ENCODE data around the gene DHX35. TPM values are rescaled to one million over a fixed set of nuclear protein-coding genes. Genes with fewer than 3 reads are reported as not detected.
A peak's percentile ranks its signal among the peaks of the same experiment; 100 is the strongest.

Gene DHX35
- total and polyA plus RNA-seq, 9 donors, result 7.6 to 10.1 (median 9.2) TPM

DNA sequence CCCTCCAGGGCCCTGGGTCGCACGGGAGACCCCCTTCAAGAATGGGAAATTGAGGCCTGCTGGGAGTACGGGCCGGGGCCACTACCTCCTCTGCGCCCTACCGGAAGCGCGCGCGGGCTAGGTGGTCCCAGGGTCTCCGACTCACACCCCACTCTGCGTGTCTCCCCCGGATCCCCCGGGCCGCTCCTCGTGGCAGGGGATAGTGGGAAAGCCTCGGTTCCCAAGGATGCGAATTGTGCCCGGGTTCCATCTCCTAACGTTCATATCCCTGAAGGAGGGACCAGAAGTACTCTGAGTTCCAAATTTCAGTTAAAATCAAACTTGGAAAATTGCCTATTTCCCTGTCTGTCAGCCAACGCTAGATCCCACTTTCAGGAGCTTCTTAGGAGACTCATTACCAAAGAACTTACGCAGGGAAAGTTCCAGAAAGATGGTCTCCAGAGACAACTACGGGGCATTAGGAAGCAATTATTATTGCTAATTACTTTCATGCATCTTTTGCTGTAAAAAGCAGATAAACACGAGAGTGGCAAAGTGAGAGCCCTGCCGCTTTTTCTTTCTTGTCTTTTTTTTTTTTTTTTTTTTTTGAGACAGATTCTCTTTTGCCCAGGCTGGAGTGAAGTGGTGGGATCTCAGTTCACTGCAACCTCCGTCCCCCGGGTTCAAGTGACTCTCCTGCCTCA is 35.1 kb upstream of the DHX35 start:
- H3K27ac ChIP-seq (ENCODE audit: low read length), result no peak overlapping the region
- peaks cover 19% of the 10 kb centered on the region for H3K4me1 ChIP-seq (ENCODE audit: control insufficient read depth, insufficient read depth, low read length)
- peaks cover 7% of the 10 kb centered on the region for H3K36me3 ChIP-seq (ENCODE audit: control insufficient read depth, insufficient read depth, low read length)
- H3K27me3 ChIP-seq (ENCODE audit: control insufficient read depth, insufficient read depth, low read length), result no peaks in the 10 kb centered on the region
- H3K9me3 ChIP-seq (replicated peaks; ENCODE audit: control insufficient read depth, low read depth, low read length), result no peaks in the 10 kb centered on the region
- peak; percentile 33 for DNase-seq
- H3K4me3 ChIP-seq (ENCODE audit: low read length), result peak overlapping the region; percentile 61
- WGBS (ENCODE audit: insufficient coverage), result 0% methylated on average over 18 of the region's 27 CpGs

DNA sequence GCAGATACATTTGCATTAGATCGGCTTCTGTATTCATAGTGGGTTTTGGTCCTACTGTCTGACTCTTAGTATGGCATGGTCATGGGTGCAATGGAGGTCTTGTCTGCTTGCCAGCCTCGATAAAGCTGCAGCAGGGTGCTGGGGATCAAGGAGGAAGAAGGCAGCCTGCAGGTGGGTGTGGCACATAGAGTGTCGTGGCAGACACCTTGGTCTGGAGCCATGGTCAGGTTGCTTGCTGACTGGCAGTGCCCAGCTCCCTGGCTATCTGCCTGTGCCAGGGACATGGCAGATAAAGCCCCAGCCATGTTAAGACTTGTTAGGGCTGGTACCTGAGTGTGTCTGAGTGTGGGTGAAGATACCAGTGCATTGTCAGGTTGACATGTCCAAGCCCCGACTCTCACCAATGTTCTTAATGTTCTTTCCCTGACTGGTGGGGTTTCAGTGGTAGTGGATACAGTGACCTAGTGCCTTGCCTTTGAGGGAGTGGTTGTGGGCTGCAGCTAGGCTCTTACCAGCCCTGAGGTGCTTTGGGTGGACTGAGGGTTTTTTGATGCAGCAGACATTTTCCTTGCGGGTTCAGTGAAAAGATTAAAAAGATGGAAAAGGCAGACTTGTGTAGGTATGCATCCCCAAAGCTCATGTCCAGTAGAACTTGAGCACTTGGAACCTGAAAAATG is 34.1 kb upstream of the DHX35 start:
- peak overlapping the region; percentile 61 for H3K4me3 ChIP-seq (ENCODE audit: low read length)
- H3K27ac ChIP-seq (ENCODE audit: low read length), result no peak overlapping the region
- peak; percentile 7 for DNase-seq
- H3K9me3 ChIP-seq (replicated peaks; ENCODE audit: control insufficient read depth, low read depth, low read length), result no peaks in the 10 kb centered on the region
- peaks cover 7% of the 10 kb centered on the region for H3K36me3 ChIP-seq (ENCODE audit: control insufficient read depth, insufficient read depth, low read length)
- H3K27me3 ChIP-seq (ENCODE audit: control insufficient read depth, insufficient read depth, low read length), result no peaks in the 10 kb centered on the region
- peaks cover 19% of the 10 kb centered on the region for H3K4me1 ChIP-seq (ENCODE audit: control insufficient read depth, insufficient read depth, low read length)
- 63% methylated on average over 3 of the region's 5 CpGs for WGBS (ENCODE audit: insufficient coverage)

DNA sequence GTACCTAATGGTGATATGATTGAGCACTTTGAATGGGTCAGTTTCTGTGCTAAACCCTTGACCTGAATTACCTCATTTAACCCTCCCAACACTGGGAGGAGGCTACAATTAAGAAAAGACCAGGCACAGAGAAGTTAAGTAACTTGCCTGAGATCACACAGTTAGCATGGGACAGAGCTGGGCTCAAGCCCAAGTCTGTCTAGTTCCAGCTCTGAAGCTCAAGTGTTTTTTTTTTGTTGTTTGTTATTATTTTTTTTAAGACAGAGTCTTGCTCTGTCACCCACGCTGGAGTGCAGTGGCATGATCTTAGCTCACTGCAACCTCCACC is 31.9 kb upstream of the DHX35 start:
- DNase-seq, result no peak
- Histone ChIP-seq H3K9me3 (replicated peaks; ENCODE audit: control insufficient read depth, low read depth, low read length) (no peaks in the 10 kb centered on the region), H3K4me1 (ENCODE audit: control insufficient read depth, insufficient read depth, low read length) (peaks cover 19% of the 10 kb centered on the region), H3K27me3 (ENCODE audit: control insufficient read depth, insufficient read depth, low read length) (no peaks in the 10 kb centered on the region), H3K4me3 (ENCODE audit: low read length) (no peak overlapping the region), H3K27ac (ENCODE audit: low read length) (no peak overlapping the region), H3K36me3 (ENCODE audit: control insufficient read depth, insufficient read depth, low read length) (peaks cover 7% of the 10 kb centered on the region)
- no CpG with 5 or more reads among the region's 1 CpG for WGBS (ENCODE audit: insufficient coverage)

DNA sequence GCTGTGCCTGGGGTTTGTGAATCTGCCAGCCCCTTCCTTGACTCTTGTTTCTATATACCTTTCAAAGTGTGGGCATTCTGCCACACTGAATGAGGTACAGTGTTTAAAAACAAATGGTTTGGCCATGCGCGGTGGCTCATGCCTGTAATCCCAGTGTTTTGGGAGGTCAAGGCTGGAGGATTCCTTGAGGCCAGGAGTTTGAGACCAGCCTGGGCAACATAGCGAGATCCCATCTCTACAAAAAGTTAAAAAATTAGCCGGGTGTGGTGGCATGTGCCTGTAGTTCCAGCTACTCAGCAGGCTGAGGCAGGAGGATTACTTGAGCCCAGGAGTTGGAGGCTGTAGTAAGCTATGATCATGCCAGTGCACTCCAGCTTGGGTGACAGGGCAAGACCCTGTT is 30.2 kb upstream of the DHX35 start:
- no peak for DNase-seq
- peaks cover 7% of the 10 kb centered on the region for H3K36me3 ChIP-seq (ENCODE audit: control insufficient read depth, insufficient read depth, low read length)
- no peaks in the 10 kb centered on the region for H3K27me3 ChIP-seq (ENCODE audit: control insufficient read depth, insufficient read depth, low read length)
- no peaks in the 10 kb centered on the region for H3K9me3 ChIP-seq (replicated peaks; ENCODE audit: control insufficient read depth, low read depth, low read length)
- no peak overlapping the region for H3K4me3 ChIP-seq (ENCODE audit: low read length)
- WGBS (ENCODE audit: insufficient coverage), result 83% methylated on average over 2 of the region's 4 CpGs
- peaks cover 14% of the 10 kb centered on the region for H3K4me1 ChIP-seq (ENCODE audit: control insufficient read depth, insufficient read depth, low read length)
- no peak overlapping the region for H3K27ac ChIP-seq (ENCODE audit: low read length)

DNA sequence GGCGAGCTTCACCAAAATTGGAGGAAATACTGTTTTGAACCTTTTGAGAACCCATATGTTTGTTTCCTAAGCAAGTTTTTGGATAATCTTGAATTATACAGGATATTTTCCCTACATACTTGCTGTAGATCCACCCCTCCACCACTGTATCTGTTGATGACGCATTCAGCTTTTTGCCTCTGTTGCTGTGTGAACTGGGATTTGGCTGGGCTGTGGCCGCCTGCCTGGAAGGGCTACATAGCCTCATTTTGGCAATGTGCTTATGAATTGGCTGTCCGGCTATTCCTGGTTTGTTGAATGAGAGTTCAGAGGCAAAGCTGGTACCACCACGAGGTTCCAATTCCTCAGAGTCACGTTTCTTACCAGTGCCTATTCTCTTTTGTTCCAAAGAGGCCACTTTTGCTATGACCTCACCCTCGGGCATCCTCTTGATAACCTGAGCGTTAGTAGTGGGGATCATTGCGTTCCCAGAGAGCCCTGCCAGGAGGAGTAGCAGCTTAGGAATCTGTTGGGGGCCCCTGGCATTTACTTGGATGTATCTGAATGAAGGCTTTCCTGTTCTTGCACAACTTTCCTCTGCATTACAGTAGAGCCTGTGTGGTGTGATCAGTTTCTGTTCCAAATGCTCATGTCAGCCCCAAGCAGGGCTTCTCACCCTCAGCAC is 29.6 kb upstream of the DHX35 start:
- no peak overlapping the region for H3K27ac ChIP-seq (ENCODE audit: low read length)
- H3K36me3 ChIP-seq (ENCODE audit: control insufficient read depth, insufficient read depth, low read length), result peaks cover 7% of the 10 kb centered on the region
- peak; percentile 61 for DNase-seq
- H3K4me3 ChIP-seq (ENCODE audit: low read length), result no peak overlapping the region
- H3K27me3 ChIP-seq (ENCODE audit: control insufficient read depth, insufficient read depth, low read length), result no peaks in the 10 kb centered on the region
- no peaks in the 10 kb centered on the region for H3K9me3 ChIP-seq (replicated peaks; ENCODE audit: control insufficient read depth, low read depth, low read length)
- WGBS (ENCODE audit: insufficient coverage), result 50% methylated on average over 2 of the region's 9 CpGs
- H3K4me1 ChIP-seq (ENCODE audit: control insufficient read depth, insufficient read depth, low read length), result peaks cover 10% of the 10 kb centered on the region

DNA sequence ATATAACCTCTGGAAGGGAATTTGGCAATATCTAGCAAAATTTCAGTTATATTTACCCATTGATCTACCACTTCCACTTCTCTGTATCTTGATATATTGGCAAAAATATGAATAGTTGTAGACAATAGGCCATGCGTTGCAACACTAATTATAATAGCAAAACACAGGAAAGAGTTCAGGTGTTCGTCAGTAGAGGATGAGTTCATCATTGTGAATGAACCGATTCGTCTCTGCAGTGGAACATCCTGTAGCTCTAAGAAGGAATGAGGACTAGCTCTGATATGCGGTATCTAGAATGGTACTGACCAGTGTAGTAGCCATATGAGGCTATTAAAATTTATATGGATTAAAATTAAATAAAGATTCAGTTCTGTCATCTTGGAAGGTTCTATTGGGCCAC is 27.6 kb upstream of the DHX35 start:
- 95% methylated on average over 3 of the region's 5 CpGs for WGBS (ENCODE audit: insufficient coverage)
- H3K9me3 ChIP-seq (replicated peaks; ENCODE audit: control insufficient read depth, low read depth, low read length), result no peaks in the 10 kb centered on the region
- no peak overlapping the region for H3K4me3 ChIP-seq (ENCODE audit: low read length)
- H3K27me3 ChIP-seq (ENCODE audit: control insufficient read depth, insufficient read depth, low read length), result no peaks in the 10 kb centered on the region
- DNase-seq, result no peak
- H3K36me3 ChIP-seq (ENCODE audit: control insufficient read depth, insufficient read depth, low read length), result peaks cover 17% of the 10 kb centered on the region
- H3K4me1 ChIP-seq (ENCODE audit: control insufficient read depth, insufficient read depth, low read length), result no peaks in the 10 kb centered on the region
- H3K27ac ChIP-seq (ENCODE audit: low read length), result no peak overlapping the region

DNA sequence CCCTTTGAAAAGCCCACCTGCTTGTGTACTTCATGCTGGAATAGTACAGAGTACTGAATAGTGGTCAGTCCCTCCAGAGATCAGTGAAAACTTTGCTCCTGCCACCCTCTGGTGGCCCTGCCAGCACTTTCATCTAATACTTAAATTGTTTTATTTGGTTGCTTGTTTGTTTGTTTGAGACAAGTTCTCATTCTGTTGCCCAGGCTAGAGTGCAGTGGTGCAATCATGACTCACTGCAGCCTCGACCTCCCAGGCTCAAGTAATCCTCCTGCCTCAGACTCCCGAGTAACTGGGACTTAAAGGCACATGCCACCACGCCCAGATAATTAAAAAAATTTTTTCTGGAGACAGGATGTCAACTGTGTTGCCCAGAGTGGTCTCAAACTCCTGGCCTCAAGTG is 26.9 kb upstream of the DHX35 start:
- DNase-seq, result no peak
- no peak overlapping the region for H3K27ac ChIP-seq (ENCODE audit: low read length)
- H3K27me3 ChIP-seq (ENCODE audit: control insufficient read depth, insufficient read depth, low read length), result no peaks in the 10 kb centered on the region
- peaks cover 13% of the 10 kb centered on the region for H3K36me3 ChIP-seq (ENCODE audit: control insufficient read depth, insufficient read depth, low read length)
- H3K9me3 ChIP-seq (replicated peaks; ENCODE audit: control insufficient read depth, low read depth, low read length), result no peaks in the 10 kb centered on the region
- no peaks in the 10 kb centered on the region for H3K4me1 ChIP-seq (ENCODE audit: control insufficient read depth, insufficient read depth, low read length)
- no peak overlapping the region for H3K4me3 ChIP-seq (ENCODE audit: low read length)
- 59% methylated on average over 3 of the region's 3 CpGs for WGBS (ENCODE audit: insufficient coverage)

DNA sequence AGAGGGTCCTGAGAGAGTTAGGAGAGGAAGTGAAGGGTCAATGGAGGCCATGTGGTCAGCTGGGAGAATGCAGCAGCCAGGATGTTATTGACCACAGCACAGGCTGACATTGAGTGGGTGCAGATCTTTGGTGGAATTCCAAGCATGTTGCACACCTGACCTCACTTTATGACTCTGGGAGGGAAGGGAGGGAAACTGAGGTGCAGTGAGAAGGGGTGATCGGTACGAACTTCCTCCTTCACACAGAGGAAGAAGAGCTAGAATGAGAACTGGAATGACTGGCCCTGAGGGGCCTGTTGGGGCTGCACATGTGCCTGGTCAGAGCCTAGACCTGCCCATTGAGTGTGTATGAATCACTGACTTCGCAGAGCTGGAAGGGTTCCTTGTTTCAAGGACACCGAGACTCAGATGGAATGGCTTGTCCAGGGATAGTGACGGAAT is 26.2 kb upstream of the DHX35 start:
- peaks cover 13% of the 10 kb centered on the region for H3K36me3 ChIP-seq (ENCODE audit: control insufficient read depth, insufficient read depth, low read length)
- WGBS (ENCODE audit: insufficient coverage), result 97% methylated on average over 3 of the region's 5 CpGs
- H3K4me1 ChIP-seq (ENCODE audit: control insufficient read depth, insufficient read depth, low read length), result no peaks in the 10 kb centered on the region
- H3K27me3 ChIP-seq (ENCODE audit: control insufficient read depth, insufficient read depth, low read length), result no peaks in the 10 kb centered on the region
- no peak for DNase-seq
- H3K27ac ChIP-seq (ENCODE audit: low read length), result no peak overlapping the region
- no peaks in the 10 kb centered on the region for H3K9me3 ChIP-seq (replicated peaks; ENCODE audit: control insufficient read depth, low read depth, low read length)
- no peak overlapping the region for H3K4me3 ChIP-seq (ENCODE audit: low read length)

DNA sequence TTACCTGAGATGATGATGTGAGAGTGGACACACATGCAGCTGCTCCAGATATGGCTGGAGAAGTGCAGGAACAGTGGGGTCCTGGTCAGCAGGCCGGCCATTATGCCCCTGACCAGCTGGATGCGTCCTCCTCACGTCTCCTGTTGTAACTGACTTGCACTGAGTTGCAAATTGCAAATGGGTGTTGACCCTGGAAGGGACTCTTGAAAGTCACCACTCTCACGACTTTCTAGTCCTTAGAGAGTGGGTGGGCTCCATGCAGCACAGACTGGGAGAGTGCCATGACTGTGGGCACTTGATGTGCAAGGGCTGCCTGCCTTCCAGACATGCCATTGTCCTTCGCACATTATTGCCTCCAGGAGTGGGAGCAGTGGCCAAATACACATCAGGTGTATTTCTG is 25.1 kb upstream of the DHX35 start:
- peaks cover 13% of the 10 kb centered on the region for H3K36me3 ChIP-seq (ENCODE audit: control insufficient read depth, insufficient read depth, low read length)
- DNase-seq, result no peak
- no peak overlapping the region for H3K4me3 ChIP-seq (ENCODE audit: low read length)
- 87% methylated on average over 5 of the region's 5 CpGs for WGBS (ENCODE audit: insufficient coverage)
- H3K27me3 ChIP-seq (ENCODE audit: control insufficient read depth, insufficient read depth, low read length), result no peaks in the 10 kb centered on the region
- no peaks in the 10 kb centered on the region for H3K9me3 ChIP-seq (replicated peaks; ENCODE audit: control insufficient read depth, low read depth, low read length)
- no peaks in the 10 kb centered on the region for H3K4me1 ChIP-seq (ENCODE audit: control insufficient read depth, insufficient read depth, low read length)
- H3K27ac ChIP-seq (ENCODE audit: low read length), result no peak overlapping the region

DNA sequence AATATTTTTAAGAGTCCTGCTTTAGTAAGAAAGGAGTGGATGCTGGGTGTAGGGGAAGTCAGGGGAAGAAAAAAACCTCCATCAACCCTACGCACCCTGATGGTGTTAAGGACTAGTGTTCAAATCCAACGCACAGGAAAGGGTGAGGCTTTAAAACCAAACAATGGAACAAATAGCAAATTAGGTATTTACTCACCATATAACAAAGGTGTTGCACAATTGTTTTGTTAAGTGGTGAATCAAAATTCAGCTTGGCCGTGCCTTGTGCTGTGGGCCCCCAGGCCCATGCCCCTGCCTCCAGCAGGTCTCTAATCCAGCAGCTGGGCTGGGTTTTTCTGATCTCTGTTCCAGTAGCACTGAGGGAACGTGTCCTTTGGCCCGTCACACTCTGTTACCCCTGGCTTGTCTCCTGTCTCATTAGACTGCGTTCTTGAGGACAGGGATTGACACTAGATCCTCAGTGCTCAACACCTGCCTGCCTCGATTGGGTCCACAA is 24.1 kb upstream of the DHX35 start:
- Histone ChIP-seq H3K36me3 (ENCODE audit: control insufficient read depth, insufficient read depth, low read length) (peaks cover 18% of the 10 kb centered on the region), H3K27me3 (ENCODE audit: control insufficient read depth, insufficient read depth, low read length) (no peaks in the 10 kb centered on the region), H3K27ac (ENCODE audit: low read length) (no peak overlapping the region), H3K4me1 (ENCODE audit: control insufficient read depth, insufficient read depth, low read length) (no peaks in the 10 kb centered on the region), H3K9me3 (replicated peaks; ENCODE audit: control insufficient read depth, low read depth, low read length) (no peaks in the 10 kb centered on the region), H3K4me3 (ENCODE audit: low read length) (no peak overlapping the region)
- DNase-seq, result no peak
- 76% methylated on average over 4 of the region's 7 CpGs for WGBS (ENCODE audit: insufficient coverage)

Measured in muscle of leg (tissue), 11 donors.